NCI-H1930 (cell line): ENCODE measurements around the gene MESP2.

Experiments
- DNase-seq, 2 experiments: peaks; one replicate each; lab custom pipeline; 2025; lab: John Stamatoyannopoulos, UW

The MESP2 gene

GRCh38 chr15:89815769-89816168, 39.6 kb downstream of the MESP2 start:
- DNase-seq = no peak

GRCh38 chr15:89817701-89818280, 41.7 kb downstream of the MESP2 start:
- DNase-seq = no peak

GRCh38 chr15:89818287-89818686, 42.2 kb downstream of the MESP2 start:
- DNase-seq = no peak

GRCh38 chr15:89820666-89821611, 44.8 kb downstream of the MESP2 start:
- no peak for DNase-seq

GRCh38 chr15:89822026-89822425, 45.9 kb downstream of the MESP2 start:
- DNase-seq = no peak

GRCh38 chr15:89822611-89822950, 46.4 kb downstream of the MESP2 start:
- no peak for DNase-seq

- DNase-seq = no peak
These were observed 47.0 kb downstream of the MESP2 start for GRCh38 chr15:89822951-89823711.

- no peak for DNase-seq
These were observed 47.9 kb downstream of the MESP2 start for GRCh38 chr15:89823836-89824606.

- DNase-seq = no peak
These were observed 48.4 kb downstream of the MESP2 start for GRCh38 chr15:89824607-89824867.

GRCh38 chr15:89825271-89825940, 49.3 kb downstream of the MESP2 start:
- DNase-seq = no peak

- no peak for DNase-seq
These were observed 50.8 kb downstream of the MESP2 start for GRCh38 chr15:89826671-89827655.

GRCh38 chr15:89827829-89828228, 51.7 kb downstream of the MESP2 start:
- no peak for DNase-seq
